ENCODE results near the gene TEAD3.

DNA sequence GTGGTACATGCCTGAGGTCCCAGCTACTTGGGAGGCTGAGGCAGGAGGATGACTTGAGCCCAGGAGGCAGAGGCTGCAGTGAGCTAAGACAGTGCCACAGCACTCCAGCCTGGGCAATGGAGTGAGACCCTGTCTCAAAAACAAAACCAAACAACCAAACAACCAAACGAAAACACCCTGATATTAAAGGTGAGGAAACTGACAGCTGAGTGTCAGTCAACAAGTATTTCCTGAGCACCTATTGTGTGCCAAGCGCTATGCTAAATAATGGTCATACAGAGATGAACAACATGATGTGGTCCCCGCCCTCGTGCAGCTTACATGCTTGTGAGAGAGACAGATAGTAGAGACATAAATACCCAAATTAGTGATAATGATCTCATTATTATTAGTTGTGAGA lies 17.7 kb upstream of the TEAD3 start:
- TF ChIP-seq, protein P1, sequence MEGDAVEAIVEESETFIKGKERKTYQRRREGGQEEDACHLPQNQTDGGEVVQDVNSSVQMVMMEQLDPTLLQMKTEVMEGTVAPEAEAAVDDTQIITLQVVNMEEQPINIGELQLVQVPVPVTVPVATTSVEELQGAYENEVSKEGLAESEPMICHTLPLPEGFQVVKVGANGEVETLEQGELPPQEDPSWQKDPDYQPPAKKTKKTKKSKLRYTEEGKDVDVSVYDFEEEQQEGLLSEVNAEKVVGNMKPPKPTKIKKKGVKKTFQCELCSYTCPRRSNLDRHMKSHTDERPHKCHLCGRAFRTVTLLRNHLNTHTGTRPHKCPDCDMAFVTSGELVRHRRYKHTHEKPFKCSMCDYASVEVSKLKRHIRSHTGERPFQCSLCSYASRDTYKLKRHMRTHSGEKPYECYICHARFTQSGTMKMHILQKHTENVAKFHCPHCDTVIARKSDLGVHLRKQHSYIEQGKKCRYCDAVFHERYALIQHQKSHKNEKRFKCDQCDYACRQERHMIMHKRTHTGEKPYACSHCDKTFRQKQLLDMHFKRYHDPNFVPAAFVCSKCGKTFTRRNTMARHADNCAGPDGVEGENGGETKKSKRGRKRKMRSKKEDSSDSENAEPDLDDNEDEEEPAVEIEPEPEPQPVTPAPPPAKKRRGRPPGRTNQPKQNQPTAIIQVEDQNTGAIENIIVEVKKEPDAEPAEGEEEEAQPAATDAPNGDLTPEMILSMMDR (IDR thresholded peaks at IDR 0.05): no peak
- TF ChIP-seq TCF7L2 (IDR thresholded peaks at IDR 0.05; ENCODE audit: low read depth, low read length): no peak
